ENCODE measurements around the gene CENPC. TPM values are rescaled to one million over a fixed set of nuclear protein-coding genes. Genes with fewer than 3 reads are reported as not detected.

CENPC gene
- total RNA-seq, 1 experiment from 2014 or later, result 17.7 TPM

GRCh38 chr4:67452100-67452845 lies 93.0 kb downstream of the CENPC start:
- peak overlapping the region; percentile 70 for H3K27ac Mint-ChIP-seq (ENCODE audit: low read depth, unreplicated experiment)
- no peak overlapping the region for H3K4me3 Mint-ChIP-seq (ENCODE audit: unreplicated experiment)
- DNase-seq (ENCODE audit: unreplicated experiment), result no peak
- POLR2A ChIA-PET, result no interaction called here
- intact Hi-C loops (cut with micrococcal nuclease), result no loop called here
- CTCF ChIA-PET, result no interaction called here
- H3K9me3 Mint-ChIP-seq (ENCODE audit: unreplicated experiment), result no peaks in the 10 kb centered on the region
- no peaks in the 10 kb centered on the region for H3K27me3 Mint-ChIP-seq (ENCODE audit: insufficient read depth, unreplicated experiment)
- TF ChIP-seq CTCF (IDR thresholded peaks at IDR 0.05; ENCODE audit: unreplicated experiment), result no peak
- H3K36me3 Mint-ChIP-seq (ENCODE audit: insufficient read depth, unreplicated experiment), result peaks cover 10% of the 10 kb centered on the region
- no peaks in the 10 kb centered on the region for H3K4me1 Mint-ChIP-seq (ENCODE audit: insufficient read depth, unreplicated experiment)
- BruUV-seq (replicated peaks), result no TSS peak

GRCh38 chr4:67451464-67451863 lies 93.8 kb downstream of the CENPC start:
- no peak overlapping the region for H3K4me3 Mint-ChIP-seq (ENCODE audit: unreplicated experiment)
- H3K9me3 Mint-ChIP-seq (ENCODE audit: unreplicated experiment), result no peaks in the 10 kb centered on the region
- intact Hi-C loops (cut with micrococcal nuclease), result no loop called here
- ChIA-PET POLR2A (interaction anchor here (0.7 kb wide), 1 partner anchor 15 kb away, joined by 4 read pairs; no protein-coding TSS in a partner anchor), CTCF (interaction anchor here (0.7 kb wide), 1 partner anchor 8 kb away, joined by 5 read pairs; no protein-coding TSS in a partner anchor)
- BruUV-seq (replicated peaks), result no TSS peak
- no peaks in the 10 kb centered on the region for H3K4me1 Mint-ChIP-seq (ENCODE audit: insufficient read depth, unreplicated experiment)
- peak overlapping the region; percentile 70 for H3K27ac Mint-ChIP-seq (ENCODE audit: low read depth, unreplicated experiment)
- no peaks in the 10 kb centered on the region for H3K27me3 Mint-ChIP-seq (ENCODE audit: insufficient read depth, unreplicated experiment)
- peak; percentile 56 for DNase-seq (ENCODE audit: unreplicated experiment)
- H3K36me3 Mint-ChIP-seq (ENCODE audit: insufficient read depth, unreplicated experiment), result peaks cover 5% of the 10 kb centered on the region
- TF ChIP-seq CTCF (IDR thresholded peaks at IDR 0.05; ENCODE audit: unreplicated experiment), result no peak

GRCh38 chr4:67448621-67449020 lies 96.7 kb downstream of the CENPC start:
- no peak overlapping the region for H3K27ac Mint-ChIP-seq (ENCODE audit: low read depth, unreplicated experiment)
- intact Hi-C loops (cut with micrococcal nuclease), result no loop called here
- ChIA-PET POLR2A (no interaction called here), CTCF (no interaction called here)
- no peak for TF ChIP-seq CTCF (IDR thresholded peaks at IDR 0.05; ENCODE audit: unreplicated experiment)
- H3K4me1 Mint-ChIP-seq (ENCODE audit: insufficient read depth, unreplicated experiment), result no peaks in the 10 kb centered on the region
- H3K27me3 Mint-ChIP-seq (ENCODE audit: insufficient read depth, unreplicated experiment), result no peaks in the 10 kb centered on the region
- peaks cover 5% of the 10 kb centered on the region for H3K36me3 Mint-ChIP-seq (ENCODE audit: insufficient read depth, unreplicated experiment)
- H3K4me3 Mint-ChIP-seq (ENCODE audit: unreplicated experiment), result no peak overlapping the region
- no peaks in the 10 kb centered on the region for H3K9me3 Mint-ChIP-seq (ENCODE audit: unreplicated experiment)
- DNase-seq (ENCODE audit: unreplicated experiment), result no peak
- BruUV-seq (replicated peaks), result no TSS peak

- no peaks in the 10 kb centered on the region for H3K27me3 Mint-ChIP-seq (ENCODE audit: insufficient read depth, unreplicated experiment)
- no peak overlapping the region for H3K27ac Mint-ChIP-seq (ENCODE audit: low read depth, unreplicated experiment)
- DNase-seq (ENCODE audit: unreplicated experiment), result no peak
- POLR2A ChIA-PET, result no interaction called here
- intact Hi-C loops (cut with micrococcal nuclease), result no loop called here
- CTCF ChIA-PET, result no interaction called here
- no TSS peak for BruUV-seq (replicated peaks)
- peaks cover 5% of the 10 kb centered on the region for H3K36me3 Mint-ChIP-seq (ENCODE audit: insufficient read depth, unreplicated experiment)
- TF ChIP-seq CTCF (IDR thresholded peaks at IDR 0.05; ENCODE audit: unreplicated experiment), result no peak
- no peak overlapping the region for H3K4me3 Mint-ChIP-seq (ENCODE audit: unreplicated experiment)
- H3K9me3 Mint-ChIP-seq (ENCODE audit: unreplicated experiment), result no peaks in the 10 kb centered on the region
- no peaks in the 10 kb centered on the region for H3K4me1 Mint-ChIP-seq (ENCODE audit: insufficient read depth, unreplicated experiment)
These were observed 97.4 kb downstream of the CENPC start for GRCh38 chr4:67447873-67448272.
